ENCODE measurements around the gene GMDS. TPM values are rescaled to one million over a fixed set of nuclear protein-coding genes. Genes with fewer than 3 reads are reported as not detected.
A peak's percentile ranks its signal among the peaks of the same experiment; 100 is the strongest.

The GMDS gene
- polyA plus RNA-seq, 1 donor (not counting 4 experiments of a cell fraction or from before 2014, with no cell fraction given), result 22.1 TPM

DNA sequence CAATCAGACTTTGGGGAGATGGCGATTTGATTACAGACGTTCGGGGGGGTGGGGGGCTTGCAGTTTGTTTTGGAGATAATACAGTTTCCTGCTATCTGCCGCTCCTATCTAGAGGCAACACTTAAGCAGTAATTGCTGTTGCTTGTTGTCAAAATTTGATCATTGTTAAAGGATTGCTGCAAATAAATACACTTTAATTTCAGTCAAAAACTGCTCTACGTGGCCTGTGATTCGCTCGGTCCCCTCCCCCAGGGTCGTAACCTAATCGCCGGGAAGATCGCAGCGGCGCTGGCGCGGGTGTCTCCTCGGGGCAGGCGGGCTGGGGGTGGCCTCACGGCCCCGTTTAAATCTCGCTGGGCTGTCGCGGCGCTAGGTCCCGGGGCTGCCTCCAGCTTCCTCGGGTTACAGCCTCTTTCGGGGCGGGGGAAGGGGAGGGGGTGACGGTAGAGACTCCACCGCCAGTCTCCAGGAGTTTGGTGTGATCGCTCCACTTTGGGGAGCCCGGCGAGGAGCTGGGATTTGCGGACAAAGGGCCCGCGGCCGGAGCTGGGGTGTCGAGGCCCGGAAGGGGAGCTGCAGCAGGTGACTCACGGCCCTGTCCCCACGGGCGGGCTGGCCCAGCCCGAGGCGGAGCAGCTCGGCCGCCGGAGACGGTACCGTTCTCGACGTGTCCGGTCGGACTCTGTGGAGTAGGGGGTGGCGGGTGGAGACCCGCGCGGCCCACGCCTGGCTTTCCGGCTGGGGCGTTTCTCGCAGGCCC is 631.5 kb downstream of the GMDS start:
- H3K4me3 ChIP-seq (ENCODE audit: control insufficient read depth in 2 of 3, extremely low read depth in 1 of 3, insufficient read depth in 2 of 3, low read depth in 1 of 3, low read length in 3 of 3), result peak overlapping the region; percentile 74 to 86 (median 79)
- H2AFZ ChIP-seq (ENCODE audit: control insufficient read depth, low read length), result peak overlapping the region; percentile 49

DNA sequence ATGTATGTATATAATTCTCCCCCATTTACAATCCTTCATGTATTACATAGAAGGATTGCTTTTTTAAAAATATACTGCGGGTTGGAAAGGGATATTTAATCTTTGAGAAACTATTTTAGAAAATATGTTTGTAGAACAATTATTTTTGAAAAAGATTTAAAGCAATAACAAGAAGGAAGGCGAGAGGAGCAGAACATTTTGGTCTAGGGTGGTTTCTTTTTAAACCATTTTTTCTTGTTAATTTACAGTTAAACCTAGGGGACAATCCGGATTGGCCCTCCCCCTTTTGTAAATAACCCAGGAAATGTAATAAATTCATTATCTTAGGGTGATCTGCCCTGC is 632.1 kb downstream of the GMDS start:
- H3K9ac ChIP-seq (ENCODE audit: control insufficient read depth, extremely low read depth, insufficient read depth, low read length), result peak overlapping the region; percentile 76
- H3K4me3 ChIP-seq (ENCODE audit: control insufficient read depth in 2 of 3, extremely low read depth in 1 of 3, insufficient read depth in 2 of 3, low read depth in 1 of 3, low read length in 3 of 3), result peak overlapping the region; percentile 74 to 86 (median 79)
- H3K4me2 ChIP-seq (ENCODE audit: control insufficient read depth, extremely low read depth, insufficient read depth, low read depth, low read length), result peak overlapping the region; percentile 98
- dilution Hi-C loops (cut with MboI; ENCODE audit: extremely low pct_ligation_motif_present, low sequenced_read_pairs), result no loop called here
- no peaks in the 10 kb centered on the region for H3K9me3 ChIP-seq (ENCODE audit: control insufficient read depth, low read depth, low read length)
- H3K36me3 ChIP-seq (ENCODE audit: control insufficient read depth in 2 of 2, extremely low read depth in 1 of 2, insufficient read depth in 2 of 2, low read length in 2 of 2), result no peaks in the 10 kb centered on the region
- peaks cover 40% of the 10 kb centered on the region for H3K79me2 ChIP-seq (ENCODE audit: control insufficient read depth, insufficient read depth, low read length)
- H4K20me1 ChIP-seq (ENCODE audit: control insufficient read depth, extremely low read depth, insufficient read depth, low read length), result no peaks in the 10 kb centered on the region
- DNase-seq (ENCODE audit: low read depth, low spot score), result no peak
- TF ChIP-seq EZH2 (IDR thresholded peaks at IDR 0.05; ENCODE audit: low read length) (no peak), CTCF (optimal IDR thresholded peaks at IDR 0.05 in 1 of 3, IDR thresholded peaks at IDR 0.05 in 1 of 3, conservative IDR thresholded peaks at IDR 0.05 in 1 of 3; ENCODE audit: extremely low read depth in 1 of 3, insufficient read depth in 2 of 3, low read length in 3 of 3) (no peak)
- H3K27me3 ChIP-seq (ENCODE audit: control insufficient read depth, extremely low read depth, insufficient read depth, low read length), result peaks cover 10% of the 10 kb centered on the region
- FAIRE-seq, result no peak
- H3K9me1 ChIP-seq (ENCODE audit: control insufficient read depth, extremely low read depth, insufficient read depth, low read length), result no peaks in the 10 kb centered on the region
- H3K27ac ChIP-seq (ENCODE audit: control insufficient read depth, insufficient read depth, low read length), result peak overlapping the region; percentile 52
- peaks cover 14% of the 10 kb centered on the region for H3K4me1 ChIP-seq (ENCODE audit: control insufficient read depth, extremely low read depth, insufficient read depth, low read length)
- H2AFZ ChIP-seq (ENCODE audit: control insufficient read depth, low read length), result no peak overlapping the region

More for the DNA sequence above, 631.5 kb downstream of the GMDS start:
- dilution Hi-C loops (cut with MboI; ENCODE audit: extremely low pct_ligation_motif_present, low sequenced_read_pairs), result no loop called here
- H3K9me1 ChIP-seq (ENCODE audit: control insufficient read depth, extremely low read depth, insufficient read depth, low read length), result no peaks in the 10 kb centered on the region
- no peaks in the 10 kb centered on the region for H3K36me3 ChIP-seq (ENCODE audit: control insufficient read depth in 2 of 2, extremely low read depth in 1 of 2, insufficient read depth in 2 of 2, low read length in 2 of 2)
- H3K4me1 ChIP-seq (ENCODE audit: control insufficient read depth, extremely low read depth, insufficient read depth, low read length), result peaks cover 14% of the 10 kb centered on the region
- DNase-seq (ENCODE audit: low read depth, low spot score), result no peak
- H3K9me3 ChIP-seq (ENCODE audit: control insufficient read depth, low read depth, low read length), result no peaks in the 10 kb centered on the region
- FAIRE-seq, result no peak
- H3K27me3 ChIP-seq (ENCODE audit: control insufficient read depth, extremely low read depth, insufficient read depth, low read length), result peaks cover 4% of the 10 kb centered on the region
- peak overlapping the region; percentile 52 for H3K27ac ChIP-seq (ENCODE audit: control insufficient read depth, insufficient read depth, low read length)
- TF ChIP-seq EZH2 (IDR thresholded peaks at IDR 0.05; ENCODE audit: low read length) (no peak), CTCF (optimal IDR thresholded peaks at IDR 0.05 in 1 of 3, IDR thresholded peaks at IDR 0.05 in 1 of 3, conservative IDR thresholded peaks at IDR 0.05 in 1 of 3; ENCODE audit: extremely low read depth in 1 of 3, insufficient read depth in 2 of 3, low read length in 3 of 3) (no peak)
- H4K20me1 ChIP-seq (ENCODE audit: control insufficient read depth, extremely low read depth, insufficient read depth, low read length), result no peaks in the 10 kb centered on the region
- H3K9ac ChIP-seq (ENCODE audit: control insufficient read depth, extremely low read depth, insufficient read depth, low read length), result peak overlapping the region; percentile 76
- H3K4me2 ChIP-seq (ENCODE audit: control insufficient read depth, extremely low read depth, insufficient read depth, low read depth, low read length), result peak overlapping the region; percentile 98
- H3K79me2 ChIP-seq (ENCODE audit: control insufficient read depth, insufficient read depth, low read length), result peaks cover 40% of the 10 kb centered on the region

All from keratinocyte (primary cell).